Mucosa of rectum (tissue), 2 donors: ENCODE measurements around the gene FBXL20.
A peak's percentile ranks its signal among the peaks of the same experiment; 100 is the strongest.
"Not testable (repeated sequence)": the region's sequence is repeated elsewhere in the genome, so short reads cannot be mapped to it uniquely, and the experiment has no call there.

Experiments
- H3K27ac ChIP-seq, 2 donors: one replicate each; pipeline ENCODE4 v1.7.0; 2013; ENCODE audit warnings: inconsistent platforms in 2 of 2, low read depth in 2 of 2, low read length in 2 of 2
- H3K27me3 ChIP-seq, 2 donors: one replicate each; pipeline ENCODE4 v1.7.0; 2013; ENCODE audit warnings: low read length in 2 of 2; ENCODE audit not compliant: control insufficient read depth in 2 of 2, insufficient read depth in 2 of 2
- H3K36me3 ChIP-seq, 2 donors: one replicate each; pipeline ENCODE4 v1.7.0; 2013; ENCODE audit warnings: low read length in 2 of 2; ENCODE audit not compliant: control insufficient read depth in 2 of 2, insufficient read depth in 2 of 2
- H3K4me1 ChIP-seq, 2 donors: one replicate each; pipeline ENCODE4 v1.7.0; 2013; ENCODE audit warnings: low read length in 2 of 2, mild to moderate bottlenecking in 1 of 2; ENCODE audit not compliant: control insufficient read depth in 2 of 2, insufficient read depth in 2 of 2
- H3K4me3 ChIP-seq, 2 donors: one replicate each; pipeline ENCODE4 v1.7.0; 2013; ENCODE audit warnings: low read length in 2 of 2
- H3K9ac ChIP-seq, 2 donors: one replicate each; pipeline ENCODE4 v1.7.0; 2013; ENCODE audit warnings: low read length in 2 of 2, low read depth in 1 of 2, mild to moderate bottlenecking in 1 of 2
- H3K9me3 ChIP-seq, 2 donors: one replicate each; pipeline ENCODE4 v1.7.0; 2013; ENCODE audit warnings: low read length in 2 of 2; ENCODE audit not compliant: control insufficient read depth in 2 of 2
- donor health status: healthy.
- donor health status: Normal muscosa, but diverticular disease.

The FBXL20 gene

DNA sequence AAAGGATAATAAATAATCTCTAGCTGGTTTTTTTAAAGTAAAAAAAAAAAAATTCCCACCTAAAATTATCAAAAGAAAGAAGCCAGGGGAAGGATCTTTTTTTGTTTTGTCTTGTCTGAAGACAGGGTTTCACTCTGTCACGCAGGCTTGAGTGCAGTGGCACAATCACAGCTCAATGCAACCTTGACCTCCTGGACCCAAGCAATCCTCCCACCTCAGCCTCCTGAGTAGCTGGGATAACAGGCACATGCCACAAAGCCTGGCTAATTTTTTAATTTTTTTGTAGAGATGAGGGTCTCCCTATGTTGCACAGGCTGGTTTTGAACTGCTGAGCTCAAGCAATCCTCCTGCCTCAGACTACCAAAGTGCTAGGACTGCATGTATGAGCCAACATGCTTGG is 97.2 kb downstream of the FBXL20 start:
- Histone ChIP-seq H3K36me3 (peaks cover 9% of the 10 kb centered on the region in 2 donors), H3K9ac (no peak overlapping the region), H3K4me3 (no peak overlapping the region), H3K9me3 (no peaks in the 10 kb centered on the region), H3K27ac (no peak overlapping the region), H3K4me1 (no peaks in the 10 kb centered on the region), H3K27me3 (no peaks in the 10 kb centered on the region)

DNA sequence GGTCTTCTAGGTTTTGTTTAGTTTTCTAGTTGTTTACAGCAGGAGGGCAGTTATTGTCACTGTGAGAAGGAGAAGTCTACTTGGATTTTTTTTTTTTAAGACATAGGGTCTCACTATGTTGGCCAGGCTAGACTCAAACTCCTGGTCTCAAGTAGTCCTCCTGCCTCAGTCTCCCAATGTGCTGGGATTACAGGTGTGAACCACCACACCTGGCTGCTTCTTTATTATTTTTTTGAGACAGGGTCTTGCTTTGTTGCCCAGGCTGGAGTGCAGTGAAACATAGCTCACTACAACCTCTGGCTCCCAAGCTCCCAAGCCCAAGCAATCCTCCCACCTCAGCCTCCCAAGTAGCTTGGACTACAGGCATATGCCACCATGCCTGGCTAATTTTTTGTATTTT is 107.4 kb downstream of the FBXL20 start:
- no peaks in the 10 kb centered on the region for H3K4me1 ChIP-seq
- H3K9ac ChIP-seq: no peak overlapping the region
- no peaks in the 10 kb centered on the region for H3K9me3 ChIP-seq
- H3K27ac ChIP-seq: no peak overlapping the region
- no peak overlapping the region for H3K4me3 ChIP-seq
- peaks cover 9 to 18% of the 10 kb centered on the region in 2 donors for H3K36me3 ChIP-seq
- no peaks in the 10 kb centered on the region for H3K27me3 ChIP-seq

DNA sequence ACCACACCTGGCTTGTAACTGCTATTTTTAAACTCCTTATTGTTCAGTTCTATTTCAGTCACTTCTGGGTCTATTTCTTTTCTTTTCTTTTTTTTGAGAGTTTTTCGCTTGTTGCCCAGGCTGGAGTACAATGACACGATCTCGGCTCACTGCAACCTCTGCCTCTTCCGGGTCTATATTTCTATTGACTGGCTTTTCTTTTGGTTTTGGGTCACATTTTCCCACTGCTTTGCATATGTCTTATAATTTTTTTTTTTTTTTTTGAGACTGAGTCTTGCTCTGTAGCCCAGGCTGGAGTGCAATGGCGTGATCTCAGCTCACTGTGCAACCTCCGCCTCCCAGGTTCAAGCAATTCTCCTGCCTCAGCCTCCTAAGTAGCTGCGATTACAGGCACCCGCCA is 108.9 kb downstream of the FBXL20 start:
- H3K4me1 ChIP-seq, H3K9ac ChIP-seq, H3K4me3 ChIP-seq, H3K9me3 ChIP-seq, H3K27ac ChIP-seq, H3K27me3 ChIP-seq: not testable (repeated sequence)
- H3K36me3 ChIP-seq: peaks cover 0 to 14% of the 10 kb centered on the region in 2 donors

DNA sequence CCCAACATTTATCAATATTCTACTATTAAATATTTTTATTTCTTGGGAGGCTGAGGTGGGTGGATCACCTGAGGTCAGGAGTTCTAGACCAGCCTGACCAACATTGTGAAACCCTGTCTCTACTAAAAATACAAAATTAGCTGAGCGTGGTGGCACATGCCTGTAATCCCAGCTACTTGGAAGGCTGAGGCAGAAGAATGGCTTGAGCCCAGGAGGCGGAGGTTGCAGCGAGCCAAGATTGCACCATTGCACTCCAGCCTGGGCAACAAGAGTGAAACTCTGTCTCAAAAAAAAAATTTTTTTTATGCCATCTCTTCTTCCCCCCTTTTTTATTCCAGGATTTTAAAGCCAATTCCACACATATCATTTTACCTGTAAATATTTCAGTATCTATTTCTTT is 114.9 kb downstream of the FBXL20 start:
- not testable (repeated sequence) for H3K4me1 ChIP-seq, H3K4me3 ChIP-seq, H3K27ac ChIP-seq, H3K9ac ChIP-seq, H3K27me3 ChIP-seq, H3K9me3 ChIP-seq
- H3K36me3 ChIP-seq: peaks cover 3 to 13% of the 10 kb centered on the region in 2 donors

DNA sequence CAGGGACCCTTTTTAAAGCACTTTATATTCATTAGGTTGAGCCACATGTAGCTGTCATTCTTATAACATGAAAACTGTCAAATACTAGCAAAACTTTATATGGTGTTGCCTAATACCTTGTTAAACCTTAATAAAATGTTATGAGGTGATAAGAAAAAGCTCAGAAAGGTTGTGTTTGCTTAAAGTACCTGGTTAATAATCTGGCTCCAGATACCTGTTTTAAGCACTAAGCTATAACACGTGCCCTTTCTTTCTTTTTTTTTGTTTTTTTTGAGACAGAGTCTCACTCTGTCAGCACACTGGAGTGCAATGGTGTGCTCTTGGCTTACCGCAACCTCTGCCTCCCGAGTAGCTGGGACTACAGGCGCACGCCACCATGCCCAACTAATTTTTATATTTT is 116.7 kb downstream of the FBXL20 start:
- Histone ChIP-seq H3K27me3 (no peaks in the 10 kb centered on the region), H3K36me3 (peaks cover 3 to 18% of the 10 kb centered on the region in 2 donors), H3K4me1 (peaks cover 0 to 9% of the 10 kb centered on the region in 2 donors), H3K9me3 (no peaks in the 10 kb centered on the region), H3K27ac (no peak overlapping the region), H3K4me3 (no peak overlapping the region), H3K9ac (no peak overlapping the region)

DNA sequence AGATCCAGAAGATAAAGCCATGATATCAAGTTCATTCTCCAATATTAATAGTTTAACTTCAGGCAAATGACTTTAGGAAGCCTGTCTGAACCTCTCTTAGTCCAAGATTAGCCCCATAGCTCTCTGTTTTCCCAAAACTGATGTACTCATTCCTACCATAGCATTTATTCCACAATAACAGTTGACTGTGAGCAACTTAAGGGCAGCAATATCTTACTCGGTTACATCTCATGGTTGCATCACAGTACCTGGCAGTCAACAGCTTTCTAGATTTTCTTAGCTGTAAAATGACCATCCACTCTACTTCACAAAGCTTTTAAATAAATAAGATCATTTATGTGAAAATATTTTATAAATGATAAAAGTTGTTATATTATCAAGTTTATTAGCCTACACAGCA is 117.5 kb downstream of the FBXL20 start:
- H3K36me3 ChIP-seq: peaks cover 8 to 22% of the 10 kb centered on the region in 2 donors

DNA sequence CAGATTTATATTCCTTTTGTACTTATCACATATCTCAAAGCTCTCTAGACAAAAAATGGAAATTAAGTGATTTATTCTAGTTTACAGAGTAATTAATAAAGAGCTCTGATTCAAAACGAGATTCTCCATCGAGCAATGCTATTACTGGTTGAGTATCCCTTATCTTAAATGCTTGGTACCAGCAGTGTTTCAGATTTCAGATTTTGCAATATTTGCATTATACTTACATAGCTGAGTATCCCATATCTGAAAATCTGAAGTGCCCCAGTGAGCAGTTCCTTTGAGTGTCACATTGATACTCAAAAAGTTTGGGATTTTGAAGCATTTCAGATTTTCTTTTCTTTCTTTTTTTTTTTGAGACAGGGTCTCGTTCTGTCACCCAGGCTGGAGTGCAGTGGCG is 118.3 kb downstream of the FBXL20 start:
- no peaks in the 10 kb centered on the region for H3K9me3 ChIP-seq
- no peak overlapping the region for H3K4me3 ChIP-seq
- no peak overlapping the region for H3K27ac ChIP-seq
- peaks cover 0 to 9% of the 10 kb centered on the region in 2 donors for H3K4me1 ChIP-seq
- no peaks in the 10 kb centered on the region for H3K27me3 ChIP-seq
- no peak overlapping the region for H3K9ac ChIP-seq
- peaks cover 8 to 22% of the 10 kb centered on the region in 2 donors for H3K36me3 ChIP-seq

More for the DNA sequence above, 117.5 kb downstream of the FBXL20 start:
- Histone ChIP-seq H3K27me3 (no peaks in the 10 kb centered on the region), H3K9ac (no peak overlapping the region), H3K4me3 (no peak overlapping the region), H3K9me3 (no peaks in the 10 kb centered on the region), H3K27ac (no peak overlapping the region), H3K4me1 (peaks cover 0 to 9% of the 10 kb centered on the region in 2 donors)

DNA sequence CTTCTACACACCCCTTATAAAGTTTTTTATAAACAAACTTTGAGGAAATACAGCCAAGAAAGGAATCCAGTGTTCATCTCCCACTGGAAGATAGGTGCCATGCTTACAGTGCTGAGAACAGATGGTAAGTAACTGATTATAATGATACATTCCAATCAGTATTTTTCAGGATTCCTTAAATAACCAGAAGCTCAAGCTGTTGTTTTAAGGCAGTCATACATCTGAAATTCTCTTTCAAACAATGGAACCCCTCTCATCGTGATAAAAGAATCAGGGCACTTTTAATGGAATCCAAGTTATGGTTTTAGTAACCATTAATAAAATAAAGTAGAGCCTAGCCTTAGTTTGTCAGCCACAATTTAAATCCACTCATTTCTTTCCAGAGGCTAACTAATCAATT is 119.6 kb downstream of the FBXL20 start:
- H3K27me3 ChIP-seq: no peaks in the 10 kb centered on the region
- H3K9me3 ChIP-seq: no peaks in the 10 kb centered on the region
- H3K4me3 ChIP-seq: no peak overlapping the region
- peaks cover 12 to 22% of the 10 kb centered on the region in 2 donors for H3K36me3 ChIP-seq
- H3K27ac ChIP-seq: no peak overlapping the region
- peaks cover 0 to 9% of the 10 kb centered on the region in 2 donors for H3K4me1 ChIP-seq
- H3K9ac ChIP-seq: no peak overlapping the region

DNA sequence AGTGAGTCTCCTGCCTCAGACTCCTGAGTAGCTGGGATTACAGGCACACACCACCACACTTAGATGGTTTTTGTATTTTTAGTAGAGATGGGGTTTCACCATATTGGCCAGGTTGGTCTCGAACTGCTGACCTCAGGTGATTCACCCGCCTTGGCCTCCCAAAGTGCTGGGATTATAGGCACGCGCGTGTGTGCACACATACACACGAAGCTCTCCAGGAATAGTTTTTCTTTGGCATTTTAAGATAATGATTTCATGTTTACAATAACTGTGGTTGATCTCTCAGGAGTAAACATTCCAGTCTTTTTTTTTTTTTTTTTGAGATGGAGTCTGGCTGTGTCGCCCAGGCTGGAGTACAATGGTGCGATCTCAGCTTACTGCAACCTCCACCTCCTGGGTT is 123.2 kb downstream of the FBXL20 start:
- not testable (repeated sequence) for H3K9me3 ChIP-seq, H3K4me1 ChIP-seq, H3K27ac ChIP-seq, H3K4me3 ChIP-seq, H3K27me3 ChIP-seq, H3K9ac ChIP-seq
- H3K36me3 ChIP-seq: peaks cover 19 to 32% of the 10 kb centered on the region in 2 donors

DNA sequence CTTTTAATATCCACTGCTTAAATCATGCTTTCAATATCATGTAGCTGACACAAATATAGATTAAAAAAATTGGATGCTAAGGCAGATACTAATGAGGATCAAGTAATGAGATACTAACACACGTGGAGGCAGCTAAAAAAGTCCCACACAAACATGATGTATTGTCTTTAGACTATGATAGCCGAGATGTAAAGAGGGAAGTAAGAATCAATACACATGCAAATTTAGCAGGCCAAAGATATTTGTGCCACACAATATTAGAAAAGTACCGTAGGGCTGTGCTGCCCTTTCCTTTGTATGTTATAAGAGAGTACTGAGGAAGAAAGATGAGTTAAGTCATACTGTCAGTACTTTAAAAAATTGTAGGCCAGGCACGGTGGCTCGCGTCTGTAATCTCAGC is 124.3 kb downstream of the FBXL20 start:
- no peak overlapping the region for H3K27ac ChIP-seq
- H3K9me3 ChIP-seq: no peaks in the 10 kb centered on the region
- H3K9ac ChIP-seq: peak overlapping the region in 1 of 2 donors; percentile 32
- H3K4me3 ChIP-seq: no peak overlapping the region
- no peaks in the 10 kb centered on the region for H3K27me3 ChIP-seq
- H3K36me3 ChIP-seq: peaks cover 17 to 33% of the 10 kb centered on the region in 2 donors
- H3K4me1 ChIP-seq: peaks cover 0 to 9% of the 10 kb centered on the region in 2 donors

DNA sequence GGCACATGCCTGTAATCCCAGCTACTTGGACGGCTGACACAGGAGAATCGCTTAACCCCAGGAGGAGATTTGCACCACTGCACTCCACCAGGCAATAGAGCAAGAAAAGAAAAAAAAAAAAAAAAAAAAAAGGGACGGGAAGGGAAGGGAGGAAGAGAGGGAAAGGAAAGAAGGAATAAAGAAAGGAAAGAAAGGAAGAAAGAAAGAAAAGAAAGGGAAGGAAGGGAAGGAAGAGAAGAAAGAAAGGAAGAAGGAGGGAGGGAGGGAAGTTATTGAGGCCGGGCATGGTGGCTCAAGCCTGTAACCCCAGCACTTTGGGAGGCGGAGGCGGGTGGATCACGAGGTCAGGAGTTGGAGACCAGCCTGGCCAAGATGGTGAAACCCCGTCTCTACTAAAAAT is 125.3 kb downstream of the FBXL20 start:
- Histone ChIP-seq H3K4me1 (peaks cover 0 to 5% of the 10 kb centered on the region in 2 donors), H3K27me3 (no peaks in the 10 kb centered on the region), H3K9me3 (no peaks in the 10 kb centered on the region), H3K27ac (no peak overlapping the region), H3K9ac (no peak overlapping the region), H3K36me3 (peaks cover 17 to 33% of the 10 kb centered on the region in 2 donors), H3K4me3 (no peak overlapping the region)
